HG03521 (cell line): Measurements from ENCODE around the gene SLC38A10.

Experiments
- ATAC-seq: cut with Tn5 transposase; IDR thresholded peaks from one replicate; pipeline ENCODE4 v1.9.1; 2021; ENCODE audit warnings: mild to moderate bottlenecking, moderate library complexity; ENCODE audit not compliant: unreplicated experiment

Gene SLC38A10

GRCh38 chr17:81244358-81245023 lies 50.6 kb downstream of the SLC38A10 start:
- ATAC-seq, result no peak

GRCh38 chr17:81243333-81243664 lies 51.8 kb downstream of the SLC38A10 start:
- ATAC-seq, result no peak

- no peak for ATAC-seq
Observed at GRCh38 chr17:81242421-81243332, 52.4 kb downstream of the SLC38A10 start.

DNA sequence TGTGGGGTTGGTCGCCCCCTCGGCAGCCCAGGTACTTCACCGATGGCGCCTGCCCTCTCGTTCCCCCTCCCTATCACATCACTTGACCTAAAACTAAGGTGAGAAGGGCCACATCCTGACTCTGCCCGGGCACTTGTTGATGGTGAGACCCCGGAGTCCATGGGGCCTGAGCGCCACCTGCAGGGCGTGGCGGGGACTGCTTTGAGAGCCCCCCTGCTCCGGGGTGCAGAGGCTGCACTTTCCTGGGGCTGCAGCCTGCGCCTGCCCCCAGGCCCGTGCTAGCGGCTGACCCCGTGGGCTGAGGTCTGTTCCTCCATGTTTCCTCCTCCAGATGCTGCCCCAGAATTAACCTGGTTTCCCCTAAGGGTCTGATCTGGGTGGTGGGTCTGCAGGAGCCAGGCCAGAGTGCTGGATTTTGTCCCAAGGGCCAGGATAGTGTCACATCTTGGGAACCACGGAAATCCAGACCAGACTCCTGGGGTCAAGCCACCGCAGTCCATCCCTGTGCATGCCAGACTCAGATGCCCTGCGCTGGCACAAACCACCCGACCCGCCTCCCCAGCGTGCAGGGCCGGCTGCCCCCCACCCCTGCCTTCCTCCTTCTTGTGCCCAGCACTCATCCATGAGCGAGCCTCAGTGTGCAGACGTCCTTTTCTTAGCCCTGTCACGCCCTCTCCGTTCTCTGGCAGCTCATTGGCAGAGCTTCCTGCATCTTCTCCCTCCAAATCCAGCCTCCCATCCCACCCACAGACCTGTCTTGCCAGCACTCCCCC lies 53.3 kb downstream of the SLC38A10 start:
- no peak for ATAC-seq

GRCh38 chr17:81241203-81241602 lies 53.9 kb downstream of the SLC38A10 start:
- ATAC-seq, result no peak

DNA sequence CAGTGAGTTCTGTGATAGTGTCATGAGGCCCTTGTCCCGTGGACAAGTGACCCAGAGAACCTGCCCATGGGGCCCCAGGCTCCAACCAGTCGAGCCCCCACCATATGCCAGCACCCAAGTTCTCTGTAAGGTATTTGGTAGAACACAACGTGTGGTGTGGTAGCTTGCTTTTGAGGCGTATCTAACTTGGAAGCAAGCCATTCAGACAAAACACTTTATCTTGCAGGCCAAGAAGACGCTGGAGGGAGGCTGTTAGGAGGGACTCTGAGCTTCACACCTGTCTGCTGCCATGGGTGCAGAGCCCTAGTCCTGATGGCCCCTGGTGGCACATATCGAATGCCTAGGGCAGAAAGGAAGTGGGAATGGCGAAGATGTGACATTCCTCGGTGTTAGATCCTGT lies 54.3 kb downstream of the SLC38A10 start:
- ATAC-seq, result no peak

DNA sequence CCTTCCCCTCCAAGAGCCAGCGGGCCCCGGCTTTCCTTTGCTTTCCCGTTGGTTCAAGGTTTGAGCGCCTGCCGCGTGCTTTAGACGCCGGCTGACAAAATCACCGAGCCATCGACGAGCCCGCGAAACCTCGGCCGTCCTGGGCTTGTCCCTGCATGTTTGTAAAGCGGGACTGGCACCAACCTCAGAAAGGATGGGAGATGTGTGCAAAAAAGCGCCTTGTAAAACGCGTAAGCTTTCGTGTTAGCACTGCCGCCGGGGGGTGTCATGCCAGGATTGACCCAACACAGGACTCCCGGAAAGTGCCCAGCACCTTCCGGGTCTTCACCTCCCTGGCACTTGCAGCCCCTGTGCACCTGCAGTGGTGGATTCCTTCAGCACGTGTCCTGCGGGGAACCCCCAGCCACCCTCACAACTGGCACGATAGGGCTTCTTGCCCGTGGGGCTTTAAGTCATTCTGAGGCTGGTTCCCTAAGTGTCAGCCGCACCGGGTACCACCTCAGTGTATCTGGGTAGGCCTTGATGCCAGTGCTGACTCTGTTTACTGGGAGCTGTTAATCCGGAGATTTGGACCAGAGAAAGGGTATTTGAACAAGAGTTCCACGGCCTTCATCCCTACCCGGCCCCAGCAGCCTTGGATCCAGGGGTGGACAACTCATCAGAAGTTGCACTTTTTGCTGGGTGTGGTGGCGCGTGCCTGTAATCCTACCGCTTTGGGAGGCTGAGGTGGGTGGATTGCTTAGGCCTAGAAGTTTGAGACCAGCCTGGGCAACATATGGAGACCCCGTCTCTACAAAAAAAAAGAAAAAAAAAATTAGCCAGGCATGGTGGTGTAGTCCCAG lies 55.2 kb downstream of the SLC38A10 start:
- ATAC-seq, result no peak

GRCh38 chr17:81238815-81239713 lies 56.0 kb downstream of the SLC38A10 start, which contains the start of the genes NDUFAF8 and TEPSIN:
Gene NDUFAF8, plus strand, starts transcription at chr17:81239318. Its CDS starts 46 bp downstream, at chr17:81239364.
Gene TEPSIN, minus strand, starts transcription at chr17:81239055. Its CDS starts 22 bp downstream, at chr17:81239033.
- peak; percentile 89 for ATAC-seq

- no peak for ATAC-seq
Observed at GRCh38 chr17:81238490-81238814, 56.7 kb downstream of the SLC38A10 start.

GRCh38 chr17:81237591-81238489 lies 57.3 kb downstream of the SLC38A10 start:
- ATAC-seq, result no peak

DNA sequence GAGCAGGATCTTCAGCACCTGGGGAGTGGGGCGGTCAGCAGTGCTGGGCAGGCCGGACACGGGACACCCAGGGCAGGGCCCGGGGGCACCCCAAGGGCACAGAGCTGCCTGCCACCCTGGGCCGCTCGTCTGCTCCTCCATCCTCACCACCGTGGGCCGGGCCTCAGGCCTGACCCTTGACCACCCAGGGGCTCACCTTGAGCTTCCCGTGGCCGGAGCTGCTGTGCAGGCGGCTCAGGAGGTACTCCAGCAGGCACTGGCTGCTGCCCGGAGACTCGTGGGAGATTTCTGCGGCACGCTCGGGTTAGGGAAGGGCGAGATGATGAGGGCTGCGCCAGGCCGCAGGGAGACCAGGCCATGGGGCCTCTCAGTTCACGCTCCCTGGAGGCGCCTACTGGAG lies 58.3 kb downstream of the SLC38A10 start:
- ATAC-seq, result no peak

DNA sequence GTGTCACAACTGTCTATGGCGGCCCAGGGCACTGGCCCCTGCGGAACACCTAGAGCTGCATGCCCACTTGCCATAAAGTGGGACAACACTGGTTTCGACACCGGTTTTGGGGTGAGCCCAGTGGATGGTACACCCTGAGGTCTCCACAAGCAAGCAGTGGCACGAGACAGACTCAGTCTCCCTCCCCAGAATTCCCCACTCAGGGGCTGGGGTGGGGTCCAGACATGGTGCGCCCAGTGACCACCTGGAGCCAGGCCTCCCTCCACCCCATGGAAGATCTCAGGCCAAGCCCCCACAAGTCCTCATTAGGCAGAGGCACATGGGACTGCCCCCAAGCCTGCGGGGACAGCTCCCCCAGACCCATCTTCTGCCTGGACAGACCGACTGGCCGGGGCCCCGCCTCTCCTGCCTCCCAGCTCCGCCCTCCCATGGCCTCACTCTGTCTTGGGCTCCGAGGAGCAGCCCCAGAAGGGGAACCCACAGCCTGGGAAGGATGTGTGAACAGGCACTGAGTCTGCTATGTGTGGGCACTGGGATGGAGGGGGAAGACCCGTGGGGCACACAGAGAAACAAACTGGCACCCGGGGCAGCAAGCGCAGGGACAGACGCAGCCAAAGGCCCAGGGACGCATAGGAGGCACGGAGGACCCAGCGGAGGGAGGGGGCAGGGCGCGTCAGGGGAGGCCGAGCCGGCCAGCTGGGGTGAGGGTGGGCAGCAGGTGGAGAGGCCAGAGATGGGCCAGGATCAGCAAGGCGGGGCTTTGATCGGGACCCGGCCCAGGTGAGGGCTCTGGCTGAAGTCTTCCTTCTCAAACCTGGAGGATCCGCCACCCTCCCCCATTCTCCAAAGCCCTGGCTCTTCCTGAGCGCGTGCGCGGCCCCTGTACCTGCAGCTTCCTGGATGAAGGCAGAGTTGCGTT lies 59.0 kb downstream of the SLC38A10 start:
- ATAC-seq, result no peak

DNA sequence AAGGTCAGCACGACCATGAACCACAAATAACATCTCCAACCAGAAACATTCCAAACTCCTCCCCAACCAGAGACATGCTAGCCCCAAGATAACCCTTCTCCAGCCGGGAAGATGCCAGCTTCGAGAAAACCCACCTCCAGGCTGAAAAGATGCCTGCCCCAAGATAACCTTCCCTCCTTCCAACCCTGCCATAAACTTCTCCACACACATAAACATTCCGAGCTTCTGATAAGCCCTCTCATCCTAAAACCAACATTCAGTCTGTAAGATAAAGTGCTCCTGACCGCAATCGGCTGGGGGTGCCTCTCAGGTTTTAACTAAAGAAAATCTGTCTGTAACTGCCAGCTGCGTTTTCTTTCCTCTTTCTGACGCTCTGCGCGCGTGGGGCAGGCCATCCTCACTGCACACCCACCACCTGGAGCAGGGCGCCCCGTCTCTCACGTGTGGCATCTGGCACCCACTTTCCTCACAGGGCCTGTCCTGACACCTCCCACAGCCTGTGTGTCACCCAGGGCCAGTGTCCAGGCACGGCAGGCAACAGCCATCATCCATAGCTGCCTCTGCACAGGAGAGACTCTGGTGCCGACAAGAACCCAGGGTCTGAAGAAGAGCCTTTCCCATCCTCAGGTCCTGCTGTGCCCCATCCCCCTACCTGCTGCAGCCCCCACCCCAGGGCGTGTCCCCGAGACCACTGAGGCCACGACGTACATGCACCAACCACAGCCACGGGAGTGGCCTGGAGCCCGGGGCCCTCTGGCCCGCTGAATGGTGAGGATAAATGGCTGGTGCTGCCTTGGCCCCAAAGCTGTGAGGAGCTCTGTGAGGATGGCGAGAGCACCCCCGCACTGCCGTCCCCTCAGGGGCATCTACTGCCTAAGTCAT lies 59.9 kb downstream of the SLC38A10 start:
- ATAC-seq, result no peak

- ATAC-seq, result no peak
Observed at GRCh38 chr17:81234506-81234855, 60.6 kb downstream of the SLC38A10 start.

DNA sequence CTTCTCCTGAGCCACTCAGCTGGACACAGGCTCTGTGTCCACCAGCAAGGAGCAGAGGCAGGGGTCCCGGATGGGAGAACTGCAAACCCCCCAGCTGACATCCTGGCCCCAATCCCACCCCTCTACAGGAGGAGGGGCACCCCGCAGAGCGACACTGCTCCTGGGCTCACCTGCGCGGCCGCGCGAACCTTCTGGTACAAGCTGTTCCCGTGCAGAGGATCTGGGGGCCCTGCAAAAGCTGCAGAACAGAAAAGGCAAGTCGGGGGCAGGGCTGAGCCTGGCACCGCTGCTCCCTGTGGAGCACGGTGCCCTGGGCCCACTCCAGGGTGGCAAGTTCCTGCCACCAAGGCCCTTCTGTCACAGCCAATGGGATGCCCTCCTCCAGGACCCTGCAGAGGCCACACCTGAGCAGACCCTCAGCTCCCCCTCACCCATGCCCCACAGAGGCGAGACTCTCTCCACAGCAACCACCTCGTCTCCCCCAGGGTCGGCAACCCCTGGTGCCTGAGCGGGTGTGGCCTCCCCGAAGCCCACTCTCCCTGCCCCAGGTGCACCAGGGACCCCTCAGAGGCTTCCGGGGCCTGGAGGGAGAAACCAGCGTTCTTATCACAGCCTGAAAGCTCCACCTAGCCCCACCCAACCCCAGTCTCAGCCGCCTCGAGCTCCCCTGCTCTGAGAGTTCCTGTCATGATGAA lies 61.1 kb downstream of the SLC38A10 start:
- ATAC-seq, result no peak

DNA sequence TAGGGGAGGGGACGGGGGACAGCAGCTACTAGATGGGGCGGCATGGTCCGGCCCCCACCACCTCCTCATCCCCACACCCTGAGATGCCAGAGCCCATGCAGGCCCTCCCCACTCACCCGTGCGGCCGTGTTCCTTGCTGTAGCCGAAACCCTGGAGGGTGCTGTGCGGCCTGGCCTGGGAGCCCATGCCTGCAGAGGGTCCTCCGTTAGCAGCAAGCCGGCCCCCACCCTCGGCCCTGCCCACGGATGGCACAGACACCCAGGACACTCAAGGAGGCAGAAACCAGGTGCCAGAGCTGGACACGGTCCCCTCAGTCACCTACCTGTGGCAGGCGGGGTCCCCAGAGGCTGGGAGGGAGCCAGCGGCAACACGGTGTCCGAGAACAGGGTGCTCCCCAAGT lies 61.8 kb downstream of the SLC38A10 start:
- no peak for ATAC-seq
